GM23338 (cell line): Measurements from ENCODE around the gene TPD52L2. TPM values are rescaled to one million over a fixed set of nuclear protein-coding genes. Genes with fewer than 3 reads are reported as not detected.

Source experiments
- ATAC-seq: fragments of 200-7000 bp; cut with Tn5 transposase; 3 replicates; pipeline ENCODE4 v1.9.1; 2020
- DNase-seq: peaks from one replicate; pipeline ENCODE4 v3.0.0-alpha.2; 2015; ENCODE audit warnings: low spot score
- H2AFZ ChIP-seq: fragments of 200-600 bp; sonication (generic); 2 replicates; pipeline ENCODE4 v1.8.0; 2016; ENCODE audit warnings: antibody characterized with exemption, mild to moderate bottlenecking, moderate library complexity
- H3F3A ChIP-seq: fragments of 200-600 bp; sonication (generic); replicated peaks from 2 replicates; pipeline ENCODE4 v1.8.0; 2017; ENCODE audit warnings: antibody characterized with exemption, mixed run types, low read depth
- H3K27ac ChIP-seq: fragments of 200-600 bp; sonication (generic); 2 replicates; pipeline ENCODE4 v1.6.1; 2016; ENCODE audit warnings: low read depth
- H3K27me3 ChIP-seq: fragments of 200-600 bp; sonication (generic); 2 replicates; pipeline ENCODE4 v1.8.0; 2016; ENCODE audit warnings: mild to moderate bottlenecking, mixed run types, moderate library complexity; ENCODE audit not compliant: insufficient read depth
- H3K36me3 ChIP-seq: fragments of 200-600 bp; sonication (generic); 2 replicates; pipeline ENCODE4 v1.8.0; 2016; ENCODE audit warnings: mild to moderate bottlenecking; ENCODE audit not compliant: insufficient read depth
- H3K4me1 ChIP-seq: fragments of 200-600 bp; sonication (generic); 2 replicates; pipeline ENCODE4 v1.8.0; 2016; ENCODE audit warnings: mild to moderate bottlenecking, moderate library complexity; ENCODE audit not compliant: insufficient read depth
- H3K4me2 ChIP-seq: fragments of 200-600 bp; sonication (generic); 2 replicates; pipeline ENCODE4 v1.7.1; 2017; ENCODE audit warnings: mixed run types
- H3K4me3 ChIP-seq: fragments of 200-600 bp; sonication (generic); 2 replicates; pipeline ENCODE4 v1.6.1; 2016; ENCODE audit warnings: mixed run types
- H3K79me2 ChIP-seq: fragments of 200-600 bp; sonication (generic); replicated peaks from 2 replicates; pipeline ENCODE4 v1.8.0; 2017; ENCODE audit warnings: mild to moderate bottlenecking; ENCODE audit not compliant: insufficient read depth
- H3K9me2 ChIP-seq: fragments of 200-600 bp; sonication (generic); 2 replicates; pipeline ENCODE4 v1.8.0; 2017; ENCODE audit not compliant: insufficient read depth
- H4K20me1 ChIP-seq: fragments of 200-600 bp; sonication (generic); replicated peaks from 2 replicates; pipeline ENCODE4 v1.8.0; 2017; ENCODE audit warnings: mild to moderate bottlenecking; ENCODE audit not compliant: insufficient read depth
- H3K27ac Mint-ChIP-seq: 2 replicates; pipeline ENCODE4 v1.8.0; 2020; ENCODE audit warnings: inconsistent platforms, mild to moderate bottlenecking, moderate library complexity, mixed read lengths
- H3K27me3 Mint-ChIP-seq: 3 replicates; pipeline ENCODE4 v1.8.0; 2022; ENCODE audit warnings: low read depth, mild to moderate bottlenecking, moderate library complexity, mixed read lengths, inconsistent platforms; ENCODE audit not compliant: insufficient read depth, poor library complexity
- H3K36me3 Mint-ChIP-seq: 3 replicates; pipeline ENCODE4 v1.8.0; 2021; ENCODE audit warnings: low read depth, mild to moderate bottlenecking, inconsistent platforms, moderate library complexity, mixed read lengths
- H3K4me1 Mint-ChIP-seq: 3 replicates; pipeline ENCODE4 v1.8.0; 2020; ENCODE audit warnings: mild to moderate bottlenecking, inconsistent platforms, mixed read lengths
- H3K4me3 Mint-ChIP-seq: 3 replicates; pipeline ENCODE4 v1.8.0; 2021; ENCODE audit warnings: moderate library complexity, mild to moderate bottlenecking, inconsistent platforms, mixed read lengths
- H3K9me3 Mint-ChIP-seq: 3 replicates; pipeline ENCODE4 v1.8.0; 2020; ENCODE audit warnings: moderate library complexity, mild to moderate bottlenecking, inconsistent platforms, mixed read lengths
- JUNB ChIP-seq: IDR thresholded peaks from one replicate; pipeline ENCODE4 v1.6.1; 2016; ENCODE audit warnings: antibody characterized with exemption; ENCODE audit not compliant: unreplicated experiment
- NANOG ChIP-seq: IDR thresholded peaks from 2 replicates; pipeline ENCODE4 v1.6.1; 2016; ENCODE audit warnings: antibody characterized with exemption, borderline replicate concordance
- POLR2AphosphoS5 ChIP-seq: IDR thresholded peaks from 2 replicates; pipeline ENCODE4 v1.6.1; 2016; ENCODE audit warnings: antibody characterized with exemption, low read depth
- REST ChIP-seq: IDR thresholded peaks from one replicate; pipeline ENCODE4 v1.6.1; 2018; ENCODE audit warnings: antibody characterized with exemption; ENCODE audit not compliant: unreplicated experiment
- STAT1 ChIP-seq: IDR thresholded peaks from one replicate; pipeline ENCODE4 v1.6.1; 2016; ENCODE audit warnings: antibody characterized with exemption; ENCODE audit not compliant: unreplicated experiment
- ZNF114 ChIP-seq: fragments of 250-450 bp; sonication (Bioruptor Pico); IDR thresholded peaks from 2 replicates; pipeline ENCODE4 v1.5.0; 2020; ENCODE audit warnings: mild to moderate bottlenecking, moderate library complexity
- polyA plus RNA-seq: library from polyadenylated mRNA; unstranded; fragments of >200 nt; fragmentation: Nextera tagmentation; extraction: Ambion mirVana; gene quantifications from 2 replicates; pipeline ENCODE4 v1.2.1, GENCODE V29; 2016
- total RNA-seq: library from RNA; depleted of rRNA; stranded (reverse); fragments of >200 nt; shearing (Covaris generic); gene quantifications from 2 replicates; pipeline ENCODE4 v1.2.3, GENCODE V29; 2014
- TF ChIP-seq, protein P1 (sequence below): IDR thresholded peaks from 2 replicates; pipeline ENCODE4 v1.6.1; 2016; ENCODE audit warnings: antibody characterized with exemption

Gene TPD52L2
- total and polyA plus RNA-seq, 2 experiments from 2014 or later = 40.2 to 103 TPM

- peaks cover 15% of the 10 kb centered on the region for H3K27me3 Mint-ChIP-seq
- peak overlapping the region; percentile 64; the same call in 2 of the 3 replicates for H3K4me3 Mint-ChIP-seq
- DNase-seq = no peak
- H3K27ac ChIP-seq = no peak overlapping the region; the same call in 1 of the 2 replicates
- no peak for ATAC-seq
- no peaks in the 10 kb centered on the region for H3K27me3 ChIP-seq
- peaks cover 7% of the 10 kb centered on the region; the same call in 2 of the 3 replicates for H3K4me1 Mint-ChIP-seq
- no peak overlapping the region for H3K27ac Mint-ChIP-seq
- no peaks in the 10 kb centered on the region for H3K79me2 ChIP-seq
- H3F3A ChIP-seq = peaks cover 33% of the 10 kb centered on the region
- H3K4me1 ChIP-seq = peaks cover 5% of the 10 kb centered on the region; the same call in 1 of the 2 replicates
- peaks cover 13% of the 10 kb centered on the region; the same call in 2 of the 3 replicates for H3K36me3 Mint-ChIP-seq
- H3K4me2 ChIP-seq = peak overlapping the region; percentile 93; the same call in 1 of the 2 replicates
- no peak for TF ChIP-seq REST
- H4K20me1 ChIP-seq = no peaks in the 10 kb centered on the region; the same call in 1 of the 2 replicates
- no peak overlapping the region for H2AFZ ChIP-seq
- no peaks in the 10 kb centered on the region for H3K9me2 ChIP-seq
- H3K9me3 Mint-ChIP-seq = no peaks in the 10 kb centered on the region
- no peaks in the 10 kb centered on the region for H3K36me3 ChIP-seq
- no peak overlapping the region for H3K4me3 ChIP-seq
Observed at GRCh38 chr20:63937596-63937995, 72.5 kb downstream of the TPD52L2 start.

DNA sequence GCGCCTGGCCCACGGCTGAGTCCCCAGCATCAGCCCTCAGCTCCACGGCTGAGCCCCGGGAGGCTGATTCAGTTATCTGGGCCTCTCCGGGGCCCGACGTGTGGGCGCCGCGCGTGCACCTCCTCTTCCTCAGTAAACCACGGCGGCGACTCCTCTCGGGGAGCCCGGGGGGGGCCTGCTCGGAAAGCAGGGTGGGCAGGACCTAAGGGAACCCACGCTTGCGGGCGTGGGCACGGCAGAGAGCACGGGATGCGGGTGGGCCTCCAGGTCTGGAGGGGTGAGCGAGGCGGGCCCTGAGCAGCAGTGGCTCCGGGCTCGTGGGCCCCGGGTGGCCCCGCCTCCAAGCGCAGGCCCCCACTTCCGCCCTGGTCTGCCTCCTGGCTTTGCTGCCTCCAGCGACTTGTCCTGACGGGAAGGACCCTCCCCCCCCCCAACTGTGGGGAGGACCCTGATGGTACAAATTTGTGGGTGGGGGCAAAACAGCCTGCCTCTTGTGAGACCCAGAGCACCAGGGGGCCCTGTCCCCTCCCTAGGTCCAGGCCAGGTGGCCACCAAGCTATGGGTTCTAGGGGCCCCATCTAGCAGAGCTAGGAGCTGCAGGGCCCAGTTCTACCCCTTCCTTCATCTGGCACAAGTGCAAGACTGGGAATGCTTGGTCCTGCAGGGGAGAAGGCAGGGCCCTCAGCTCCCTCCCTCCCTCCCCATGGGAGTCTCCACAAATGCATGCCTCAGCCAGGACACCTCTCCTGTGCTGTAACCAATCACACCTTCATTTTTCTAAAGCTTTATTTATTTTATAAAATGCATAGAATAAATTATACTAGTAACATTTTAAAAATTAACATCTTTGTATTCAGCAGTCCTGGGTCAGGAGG is 74.2 kb downstream of the TPD52L2 start:
- no peaks in the 10 kb centered on the region for H3K9me3 Mint-ChIP-seq
- no peaks in the 10 kb centered on the region for H3K79me2 ChIP-seq
- no peaks in the 10 kb centered on the region for H3K36me3 ChIP-seq
- H3K27ac ChIP-seq = peak overlapping the region; percentile 84; the same call in 1 of the 2 replicates
- peaks cover 42% of the 10 kb centered on the region for H3F3A ChIP-seq
- peaks cover 7% of the 10 kb centered on the region; the same call in 2 of the 3 replicates for H3K4me1 Mint-ChIP-seq
- peak overlapping the region; percentile 92 for H3K4me3 ChIP-seq
- TF ChIP-seq, protein P1, sequence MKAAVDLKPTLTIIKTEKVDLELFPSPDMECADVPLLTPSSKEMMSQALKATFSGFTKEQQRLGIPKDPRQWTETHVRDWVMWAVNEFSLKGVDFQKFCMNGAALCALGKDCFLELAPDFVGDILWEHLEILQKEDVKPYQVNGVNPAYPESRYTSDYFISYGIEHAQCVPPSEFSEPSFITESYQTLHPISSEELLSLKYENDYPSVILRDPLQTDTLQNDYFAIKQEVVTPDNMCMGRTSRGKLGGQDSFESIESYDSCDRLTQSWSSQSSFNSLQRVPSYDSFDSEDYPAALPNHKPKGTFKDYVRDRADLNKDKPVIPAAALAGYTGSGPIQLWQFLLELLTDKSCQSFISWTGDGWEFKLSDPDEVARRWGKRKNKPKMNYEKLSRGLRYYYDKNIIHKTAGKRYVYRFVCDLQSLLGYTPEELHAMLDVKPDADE = peak; percentile 33; the same call in 1 of the 2 replicates
- no peak for TF ChIP-seq NANOG
- no peak for TF ChIP-seq ZNF114 (CRISPR knock-in tag)
- TF ChIP-seq STAT1 = no peak
- peak; percentile 32; the same call in 1 of the 2 replicates for TF ChIP-seq POLR2AphosphoS5
- no peak for TF ChIP-seq JUNB
- no peaks in the 10 kb centered on the region for H3K27me3 ChIP-seq
- DNase-seq = peak; percentile 60
- ATAC-seq = peak; percentile 9
- no peaks in the 10 kb centered on the region; the same call in 1 of the 2 replicates for H4K20me1 ChIP-seq
- H3K27ac Mint-ChIP-seq = no peak overlapping the region
- H3K4me1 ChIP-seq = peaks cover 10% of the 10 kb centered on the region; the same call in 1 of the 2 replicates
- peak overlapping the region; percentile 85 for H3K4me3 Mint-ChIP-seq
- peaks cover 15% of the 10 kb centered on the region for H3K27me3 Mint-ChIP-seq
- no peaks in the 10 kb centered on the region for H3K9me2 ChIP-seq
- peak overlapping the region; percentile 93 for H3K4me2 ChIP-seq
- peaks cover 17% of the 10 kb centered on the region; the same call in 2 of the 3 replicates for H3K36me3 Mint-ChIP-seq
- H2AFZ ChIP-seq = no peak overlapping the region
